Ecto neural progenitor cell (in vitro differentiated cells): ENCODE data around the gene GSS.

Experiments
- DNase-seq: peaks from one replicate; pipeline ENCODE4 v3.0.0-alpha.2; 2018; ENCODE audit warnings: low spot score

The GSS gene

GRCh38 chr20:34946661-34947060 is 8.9 kb downstream of the GSS start:
- DNase-seq: no peak

GRCh38 chr20:34945315-34946077 is 10.1 kb downstream of the GSS start:
- no peak for DNase-seq

GRCh38 chr20:34943808-34944567 is 11.6 kb downstream of the GSS start:
- no peak for DNase-seq

- DNase-seq: no peak
Measured at GRCh38 chr20:34942301-34942700, 13.3 kb downstream of the GSS start.

GRCh38 chr20:34941226-34941625 is 14.4 kb downstream of the GSS start:
- DNase-seq: no peak

GRCh38 chr20:34940081-34940481 is 15.5 kb downstream of the GSS start:
- DNase-seq: no peak

GRCh38 chr20:34938466-34939163 is 17.0 kb downstream of the GSS start:
- no peak for DNase-seq

- no peak for DNase-seq
Measured at GRCh38 chr20:34931771-34932170, 23.8 kb downstream of the GSS start.

GRCh38 chr20:34928411-34928810 is 27.2 kb downstream of the GSS start:
- no peak for DNase-seq

- DNase-seq: no peak
Measured at GRCh38 chr20:34927736-34928135, 27.9 kb downstream of the GSS start.

- no peak for DNase-seq
Measured at GRCh38 chr20:34926581-34926980, 29.0 kb downstream of the GSS start.

- DNase-seq: no peak
Measured at GRCh38 chr20:34925981-34926380, 29.6 kb downstream of the GSS start.

- DNase-seq: no peak
Measured at GRCh38 chr20:34925341-34925740, 30.3 kb downstream of the GSS start.

- DNase-seq: no peak
Measured at GRCh38 chr20:34923414-34923813, 32.2 kb downstream of the GSS start.

GRCh38 chr20:34922654-34923381 is 32.8 kb downstream of the GSS start:
- no peak for DNase-seq

GRCh38 chr20:34921436-34921835 is 34.2 kb downstream of the GSS start:
- no peak for DNase-seq

GRCh38 chr20:34920055-34920454 is 35.6 kb downstream of the GSS start:
- DNase-seq: no peak

GRCh38 chr20:34916774-34917354 is 38.7 kb downstream of the GSS start:
- DNase-seq: no peak

GRCh38 chr20:34915749-34916455 is 39.7 kb downstream of the GSS start:
- DNase-seq: no peak

GRCh38 chr20:34915131-34915530 is 40.5 kb downstream of the GSS start:
- no peak for DNase-seq
